Upper lobe of left lung (tissue), 6 donors: Measurements from ENCODE around the gene MTHFD1L. TPM values are rescaled to one million over a fixed set of nuclear protein-coding genes. Genes with fewer than 3 reads are reported as not detected.

Experiments
- ATAC-seq, 2 donors: fragments of 200-7000 bp; cut with Tn5 transposase; one replicate each; pipeline ENCODE4 v1.9.1; 2022; ENCODE audit warnings: mild to moderate bottlenecking in 2 of 2, moderate library complexity in 2 of 2; ENCODE audit not compliant: low FRiP score in 2 of 2
- DNase-seq, 2 donors: peaks; one replicate each; pipeline ENCODE4 v3.0.0-alpha.2; 2019 to 2020
- H3K27ac ChIP-seq, 4 donors: fragments of 200-600 bp; sonication (generic); one replicate each; pipeline ENCODE4 v1.5.1; 2016 to 2019
- H3K27me3 ChIP-seq, 4 donors: fragments of 200-600 bp; sonication (generic); one replicate each; pipeline ENCODE4 v1.5.1; 2017 to 2019
- H3K36me3 ChIP-seq, 4 donors: fragments of 200-600 bp; sonication (generic); one replicate each; pipeline ENCODE4 v1.5.1; 2016 to 2019
- H3K4me1 ChIP-seq, 4 donors: fragments of 200-600 bp; sonication (generic); one replicate each; pipeline ENCODE4 v1.5.1; 2018 to 2019
- H3K4me3 ChIP-seq, 4 donors: fragments of 200-600 bp; sonication (generic); one replicate each; pipeline ENCODE4 v1.5.1; 2017 to 2019; ENCODE audit warnings: mild to moderate bottlenecking in 2 of 4, moderate library complexity in 1 of 4
- H3K9me3 ChIP-seq, 4 donors: fragments of 200-600 bp; sonication (generic); one replicate each; pipeline ENCODE4 v1.5.1; 2018 to 2019
- EP300 ChIP-seq, 4 donors: sonication (generic); formaldehyde crosslinking; IDR thresholded peaks; one replicate each; pipeline ENCODE4 v1.5.1; 2017; ENCODE audit warnings: antibody characterized with exemption in 4 of 4, control low read depth in 2 of 4
- POLR2A ChIP-seq, 4 donors: fragments of 450-650 bp; IDR thresholded peaks; one replicate each; pipeline ENCODE4 v1.5.1; 2016 to 2017; ENCODE audit warnings: antibody characterized with exemption in 4 of 4, mild to moderate bottlenecking in 2 of 4
- POLR2AphosphoS5 ChIP-seq, 2 donors: sonication (generic); formaldehyde crosslinking; IDR thresholded peaks; one replicate each; pipeline ENCODE4 v1.5.1; 2017; ENCODE audit warnings: antibody characterized with exemption in 2 of 2
- WGBS, 2 donors: methylation state at CpG; one replicate each; pipeline ENCODE4 v1.1.5; 2017 to 2018; 5-methylcytosine and 5-hydroxymethylcytosine counted together
- total RNA-seq, 6 donors: library from RNA; depleted of rRNA in 4 of 6; stranded (reverse); fragments of >200 nt in 4 of 6; gene quantifications; one replicate each; pipeline versions ENCODE4 v1.1.0 to v1.2.1, GENCODE V29; 2016 to 2021
- TF ChIP-seq, protein P1 (sequence below), 6 experiments: fragments of 450-650 bp in 4 of 6; fragments of 200-600 bp in 2 of 6; sonication (generic) in 2 of 6; IDR thresholded peaks; one replicate each; pipeline ENCODE4 v1.5.1; 2016 to 2019; ENCODE audit warnings: antibody characterized with exemption in 6 of 6
- donor health status: DM: no; HTN: no; CAD: no; lungs with moderate emphysema.
- donor health status: DM: no; HTN: yes; CAD: no; lungs with severe emphysema.

The MTHFD1L gene
- total RNA-seq, 6 donors from 2014 or later = 11.8 to 32.3 (median 19.4) TPM

DNA sequence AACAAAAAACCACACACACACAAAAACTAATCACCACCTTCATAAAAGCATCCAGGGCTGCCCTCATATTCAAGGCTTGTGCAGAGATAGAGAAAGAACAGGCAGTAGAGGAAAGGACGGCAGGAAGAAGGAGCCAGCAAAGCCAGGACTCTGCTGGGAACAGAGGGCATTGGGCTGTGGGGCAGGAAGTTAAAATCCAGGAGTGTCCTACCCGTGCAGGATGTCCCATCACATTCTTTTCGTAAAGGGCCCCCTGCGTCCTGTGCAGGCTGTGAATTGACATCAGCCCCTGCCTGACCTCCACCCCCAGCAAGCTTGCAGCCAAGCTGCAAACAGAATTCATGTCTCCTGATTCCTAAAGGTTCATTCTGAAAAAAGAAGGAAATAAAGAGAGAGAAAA is 277.8 kb downstream of the MTHFD1L start:
- Histone ChIP-seq H3K4me3 (no peak overlapping the region), H3K4me1 (peaks cover 0 to 14% (median 10%) of the 10 kb centered on the region in 4 donors), H3K9me3 (no peaks in the 10 kb centered on the region), H3K27ac (no peak overlapping the region), H3K27me3 (no peaks in the 10 kb centered on the region), H3K36me3 (no peaks in the 10 kb centered on the region)
- DNase-seq = no peak
- no peak for TF ChIP-seq POLR2A (IDR thresholded peaks at IDR 0.05)
- no peak for TF ChIP-seq EP300 (IDR thresholded peaks at IDR 0.05)
- TF ChIP-seq, protein P1, sequence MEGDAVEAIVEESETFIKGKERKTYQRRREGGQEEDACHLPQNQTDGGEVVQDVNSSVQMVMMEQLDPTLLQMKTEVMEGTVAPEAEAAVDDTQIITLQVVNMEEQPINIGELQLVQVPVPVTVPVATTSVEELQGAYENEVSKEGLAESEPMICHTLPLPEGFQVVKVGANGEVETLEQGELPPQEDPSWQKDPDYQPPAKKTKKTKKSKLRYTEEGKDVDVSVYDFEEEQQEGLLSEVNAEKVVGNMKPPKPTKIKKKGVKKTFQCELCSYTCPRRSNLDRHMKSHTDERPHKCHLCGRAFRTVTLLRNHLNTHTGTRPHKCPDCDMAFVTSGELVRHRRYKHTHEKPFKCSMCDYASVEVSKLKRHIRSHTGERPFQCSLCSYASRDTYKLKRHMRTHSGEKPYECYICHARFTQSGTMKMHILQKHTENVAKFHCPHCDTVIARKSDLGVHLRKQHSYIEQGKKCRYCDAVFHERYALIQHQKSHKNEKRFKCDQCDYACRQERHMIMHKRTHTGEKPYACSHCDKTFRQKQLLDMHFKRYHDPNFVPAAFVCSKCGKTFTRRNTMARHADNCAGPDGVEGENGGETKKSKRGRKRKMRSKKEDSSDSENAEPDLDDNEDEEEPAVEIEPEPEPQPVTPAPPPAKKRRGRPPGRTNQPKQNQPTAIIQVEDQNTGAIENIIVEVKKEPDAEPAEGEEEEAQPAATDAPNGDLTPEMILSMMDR (IDR thresholded peaks at IDR 0.05) = no peak
- no peak for TF ChIP-seq POLR2AphosphoS5 (IDR thresholded peaks at IDR 0.05)
- WGBS, 2 donors = 42 to 69% methylated on average over 4 of the region's 4 CpGs
- no peak for ATAC-seq

DNA sequence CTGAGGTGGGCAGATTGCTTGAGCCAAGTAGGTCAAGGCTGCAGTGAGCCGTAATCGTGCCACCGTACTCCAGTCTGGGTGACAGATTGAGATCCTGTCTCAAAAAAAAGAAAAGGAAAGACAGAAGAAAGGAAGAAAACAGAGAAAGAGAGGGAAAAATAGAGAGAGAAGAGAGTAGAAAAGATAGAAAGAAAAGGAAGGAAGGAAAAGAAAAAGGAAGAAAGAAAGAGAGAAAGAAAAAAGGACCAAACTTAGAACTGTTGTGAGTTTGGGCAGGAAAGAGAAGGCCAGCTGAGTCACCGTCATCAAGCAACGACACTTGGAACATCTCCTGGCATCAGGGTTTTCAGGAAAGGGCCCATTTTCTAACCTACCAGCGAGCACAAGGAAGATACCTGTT is 278.3 kb downstream of the MTHFD1L start:
- 80 to 88% methylated on average over 6 of the region's 6 CpGs for WGBS, 2 donors
- ATAC-seq = no peak

DNA sequence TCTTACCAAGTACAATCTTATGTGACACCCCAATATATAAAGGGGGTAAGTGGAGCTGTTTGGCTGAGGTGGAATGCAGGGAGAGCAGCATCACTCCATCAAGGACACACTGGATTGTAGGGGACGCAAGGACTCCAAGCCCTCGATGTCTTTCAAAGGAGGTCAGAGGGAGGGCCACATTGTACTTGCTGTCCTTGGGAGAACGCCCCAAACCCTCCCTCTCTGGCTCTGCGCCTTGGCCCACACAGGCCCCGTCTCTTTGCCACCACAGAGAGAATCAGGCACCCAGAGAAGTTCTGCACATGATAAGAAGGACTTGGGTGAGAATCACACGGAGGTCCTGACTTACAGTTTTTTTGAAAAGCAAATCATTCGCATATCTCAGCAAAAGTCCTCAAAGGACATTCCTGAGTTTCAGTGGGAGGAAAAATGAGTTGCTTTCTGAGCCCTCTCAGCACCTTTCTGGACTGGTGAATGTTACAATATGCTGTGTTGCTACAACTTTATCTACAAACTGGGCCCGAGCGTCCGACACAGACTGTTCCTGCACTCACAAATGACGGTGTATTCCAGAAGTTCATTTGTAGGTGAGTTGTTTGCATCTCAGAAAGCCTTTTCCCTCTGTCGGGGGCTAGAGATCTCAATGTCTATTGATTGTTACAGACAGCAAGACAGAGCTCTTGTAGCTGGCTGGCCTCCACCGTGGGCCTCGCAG is 281.8 kb downstream of the MTHFD1L start:
- Histone ChIP-seq H3K4me1 (peaks cover 0 to 6% (median 3%) of the 10 kb centered on the region in 4 donors), H3K4me3 (no peak overlapping the region), H3K27ac (no peak overlapping the region), H3K36me3 (no peaks in the 10 kb centered on the region), H3K27me3 (no peaks in the 10 kb centered on the region), H3K9me3 (no peaks in the 10 kb centered on the region)
- ATAC-seq = no peak
- WGBS, 2 donors = 86 to 90% methylated on average over 14 of the region's 14 CpGs
- TF ChIP-seq POLR2A (IDR thresholded peaks at IDR 0.05) = no peak
- TF ChIP-seq, protein P1 (IDR thresholded peaks at IDR 0.05) = no peak
- no peak for TF ChIP-seq POLR2AphosphoS5 (IDR thresholded peaks at IDR 0.05)
- TF ChIP-seq EP300 (IDR thresholded peaks at IDR 0.05) = no peak
- DNase-seq = no peak

More for the DNA sequence above, 278.3 kb downstream of the MTHFD1L start:
- Histone ChIP-seq H3K27ac (no peak overlapping the region), H3K4me3 (no peak overlapping the region), H3K36me3 (no peaks in the 10 kb centered on the region), H3K4me1 (peaks cover 0 to 14% (median 10%) of the 10 kb centered on the region in 4 donors), H3K27me3 (no peaks in the 10 kb centered on the region), H3K9me3 (no peaks in the 10 kb centered on the region)
- TF ChIP-seq POLR2A (IDR thresholded peaks at IDR 0.05) (no peak), POLR2AphosphoS5 (IDR thresholded peaks at IDR 0.05) (no peak)
- TF ChIP-seq, protein P1 (IDR thresholded peaks at IDR 0.05) = no peak
- DNase-seq = no peak

DNA sequence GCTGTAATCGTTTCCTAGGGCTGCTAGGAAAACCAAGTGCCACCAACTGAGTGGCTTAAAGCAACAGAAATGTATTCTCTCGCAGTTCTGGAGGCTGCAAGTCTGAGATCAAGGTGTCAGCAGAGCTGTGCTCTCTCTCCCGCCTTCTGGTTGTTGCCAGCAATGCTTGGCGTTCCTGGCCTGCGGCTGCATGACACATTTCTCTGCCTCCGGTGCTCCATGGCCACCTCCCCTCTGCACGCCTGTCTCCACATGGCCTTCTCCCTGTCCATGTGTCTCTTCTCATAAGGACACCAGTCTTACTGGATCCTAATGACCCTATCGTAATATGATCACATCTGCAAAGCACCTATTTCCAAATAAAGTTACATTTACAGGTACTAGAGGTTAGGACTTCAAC is 282.6 kb downstream of the MTHFD1L start:
- no peak overlapping the region for H3K4me3 ChIP-seq
- H3K27ac ChIP-seq = no peak overlapping the region
- ATAC-seq (no peak), DNase-seq (no peak)
- peaks cover 0 to 6% (median 2%) of the 10 kb centered on the region in 4 donors for H3K4me1 ChIP-seq
- no peaks in the 10 kb centered on the region for H3K9me3 ChIP-seq
- H3K27me3 ChIP-seq = no peaks in the 10 kb centered on the region
- TF ChIP-seq EP300 (IDR thresholded peaks at IDR 0.05) (no peak), POLR2AphosphoS5 (IDR thresholded peaks at IDR 0.05) (no peak), POLR2A (IDR thresholded peaks at IDR 0.05) (no peak)
- TF ChIP-seq, protein P1 (IDR thresholded peaks at IDR 0.05) = no peak
- 78 to 85% methylated on average over 8 of the region's 8 CpGs for WGBS, 2 donors
- H3K36me3 ChIP-seq = no peaks in the 10 kb centered on the region

DNA sequence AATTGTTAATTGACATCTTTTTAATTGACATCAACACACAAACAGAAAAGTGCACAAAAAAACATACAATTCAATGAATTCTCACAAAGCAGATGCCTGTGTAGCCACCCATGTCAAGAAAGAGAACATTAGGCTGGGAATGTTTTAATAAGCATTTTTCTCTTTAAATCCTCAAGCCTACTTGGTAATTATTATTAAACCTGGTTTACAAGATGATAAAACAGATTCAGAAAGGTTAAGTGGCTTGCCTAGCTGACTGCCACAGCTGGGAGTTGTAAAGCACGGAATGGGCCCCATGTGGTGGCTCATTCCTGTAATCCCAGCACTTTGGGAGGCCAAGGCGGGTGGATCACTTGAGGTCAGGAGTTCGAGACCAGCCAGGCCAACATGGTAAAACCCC is 284.3 kb downstream of the MTHFD1L start:
- Histone ChIP-seq H3K27me3 (no peaks in the 10 kb centered on the region), H3K4me1 (peaks cover 0 to 4% (median 0%) of the 10 kb centered on the region in 4 donors), H3K36me3 (no peaks in the 10 kb centered on the region), H3K9me3 (no peaks in the 10 kb centered on the region), H3K4me3 (no peak overlapping the region), H3K27ac (no peak overlapping the region)
- ATAC-seq (no peak), DNase-seq (no peak)
- no peak for TF ChIP-seq EP300 (IDR thresholded peaks at IDR 0.05)
- TF ChIP-seq, protein P1 (IDR thresholded peaks at IDR 0.05) = no peak
- no peak for TF ChIP-seq POLR2A (IDR thresholded peaks at IDR 0.05)
- no peak for TF ChIP-seq POLR2AphosphoS5 (IDR thresholded peaks at IDR 0.05)
- WGBS, 2 donors = 86 to 87% methylated on average over 3 of the region's 3 CpGs
